ENCODE measurements around the gene HDAC9.

Gene HDAC9

DNA sequence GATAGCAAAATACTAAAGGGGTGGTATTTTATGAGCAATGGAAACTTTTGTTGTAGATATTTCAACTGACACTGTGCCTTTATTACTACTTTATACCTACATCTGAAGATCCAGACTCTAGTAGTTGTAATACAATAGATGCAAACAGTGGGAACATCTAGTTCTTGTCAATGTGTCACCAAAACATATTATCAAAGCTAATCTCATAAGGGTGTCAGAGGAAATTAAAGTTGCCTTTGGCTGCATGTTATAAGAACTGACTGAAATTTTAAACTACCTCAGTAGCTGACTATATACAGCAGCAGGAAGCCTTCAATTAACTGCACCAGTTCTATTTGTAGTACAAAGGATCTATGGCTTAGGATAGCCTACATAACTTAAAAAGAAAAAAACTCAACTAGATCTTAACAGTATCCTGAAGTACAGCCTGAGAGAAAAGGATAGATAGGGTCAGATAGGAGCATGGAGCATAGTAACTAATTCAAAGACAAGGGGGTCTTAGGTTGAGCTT, 30.9 kb downstream of the HDAC9 start:
- Histone ChIP-seq H3K9me3 (ENCODE audit: insufficient read depth, low read length, severe bottlenecking) (no peaks in the 10 kb centered on the region), H3K4me3 (ENCODE audit: low read depth in 1 of 2, low read length in 2 of 2) (no peak overlapping the region), H3K9ac (ENCODE audit: low read depth, low read length) (no peak overlapping the region), H3K4me1 (ENCODE audit: insufficient read depth, low read length) (no peaks in the 10 kb centered on the region), H3K4me2 (ENCODE audit: insufficient read depth, low read length) (no peak overlapping the region), H2AFZ (ENCODE audit: low read depth, low read length) (no peak overlapping the region), H4K20me1 (ENCODE audit: insufficient read depth, low read length) (no peaks in the 10 kb centered on the region), H3K36me3 (ENCODE audit: insufficient read depth, low read length) (no peaks in the 10 kb centered on the region), H3K27me3 (ENCODE audit: insufficient read depth, low read length, poor library complexity) (no peaks in the 10 kb centered on the region), H3K27ac (ENCODE audit: low read length) (no peak overlapping the region), H3K79me2 (ENCODE audit: insufficient read depth, low read length) (no peaks in the 10 kb centered on the region)
- ATAC-seq (ENCODE audit: insufficient read depth, low read depth) (no peak), DNase-seq (no peak)
- TF ChIP-seq, protein P1, sequence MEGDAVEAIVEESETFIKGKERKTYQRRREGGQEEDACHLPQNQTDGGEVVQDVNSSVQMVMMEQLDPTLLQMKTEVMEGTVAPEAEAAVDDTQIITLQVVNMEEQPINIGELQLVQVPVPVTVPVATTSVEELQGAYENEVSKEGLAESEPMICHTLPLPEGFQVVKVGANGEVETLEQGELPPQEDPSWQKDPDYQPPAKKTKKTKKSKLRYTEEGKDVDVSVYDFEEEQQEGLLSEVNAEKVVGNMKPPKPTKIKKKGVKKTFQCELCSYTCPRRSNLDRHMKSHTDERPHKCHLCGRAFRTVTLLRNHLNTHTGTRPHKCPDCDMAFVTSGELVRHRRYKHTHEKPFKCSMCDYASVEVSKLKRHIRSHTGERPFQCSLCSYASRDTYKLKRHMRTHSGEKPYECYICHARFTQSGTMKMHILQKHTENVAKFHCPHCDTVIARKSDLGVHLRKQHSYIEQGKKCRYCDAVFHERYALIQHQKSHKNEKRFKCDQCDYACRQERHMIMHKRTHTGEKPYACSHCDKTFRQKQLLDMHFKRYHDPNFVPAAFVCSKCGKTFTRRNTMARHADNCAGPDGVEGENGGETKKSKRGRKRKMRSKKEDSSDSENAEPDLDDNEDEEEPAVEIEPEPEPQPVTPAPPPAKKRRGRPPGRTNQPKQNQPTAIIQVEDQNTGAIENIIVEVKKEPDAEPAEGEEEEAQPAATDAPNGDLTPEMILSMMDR (IDR thresholded peaks at IDR 0.05; ENCODE audit: borderline replicate concordance, extremely low read depth, low read length, poor library complexity, severe bottlenecking): no peak
- TF ChIP-seq EZH2 (IDR thresholded peaks at IDR 0.05; ENCODE audit: borderline replicate concordance, low read depth, low read length, severe bottlenecking): no peak

DNA sequence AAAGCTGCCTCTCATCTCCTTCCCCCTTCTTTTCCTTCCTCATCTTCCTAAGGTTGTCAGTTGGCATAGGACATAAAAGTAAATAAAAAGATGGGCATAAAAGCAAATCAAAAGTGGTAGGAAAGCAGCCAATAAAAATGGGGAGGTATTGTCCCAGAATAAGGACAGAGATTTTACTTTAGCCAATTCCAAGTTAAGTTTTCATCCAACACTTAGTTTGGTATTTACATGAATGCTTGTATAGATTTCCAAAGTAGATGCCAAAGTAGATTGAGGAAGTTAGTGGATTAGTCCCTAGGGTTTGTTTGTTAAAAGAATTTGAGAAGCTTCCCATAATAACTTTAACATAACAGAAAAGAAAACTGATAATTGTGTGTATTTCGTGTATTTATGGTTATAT, 33.7 kb downstream of the HDAC9 start:
- Histone ChIP-seq H3K4me2 (ENCODE audit: insufficient read depth, low read length) (no peak overlapping the region), H4K20me1 (ENCODE audit: insufficient read depth, low read length) (no peaks in the 10 kb centered on the region), H3K4me1 (ENCODE audit: insufficient read depth, low read length) (no peaks in the 10 kb centered on the region), H3K4me3 (ENCODE audit: low read depth in 1 of 2, low read length in 2 of 2) (no peak overlapping the region), H3K27me3 (ENCODE audit: insufficient read depth, low read length, poor library complexity) (no peaks in the 10 kb centered on the region), H3K9me3 (ENCODE audit: insufficient read depth, low read length, severe bottlenecking) (no peaks in the 10 kb centered on the region), H3K9ac (ENCODE audit: low read depth, low read length) (no peak overlapping the region), H3K27ac (ENCODE audit: low read length) (no peak overlapping the region), H3K36me3 (ENCODE audit: insufficient read depth, low read length) (no peaks in the 10 kb centered on the region), H2AFZ (ENCODE audit: low read depth, low read length) (no peak overlapping the region), H3K79me2 (ENCODE audit: insufficient read depth, low read length) (no peaks in the 10 kb centered on the region)
- TF ChIP-seq, protein P1 (IDR thresholded peaks at IDR 0.05; ENCODE audit: borderline replicate concordance, extremely low read depth, low read length, poor library complexity, severe bottlenecking): no peak
- TF ChIP-seq EZH2 (IDR thresholded peaks at IDR 0.05; ENCODE audit: borderline replicate concordance, low read depth, low read length, severe bottlenecking): no peak
- ATAC-seq (ENCODE audit: insufficient read depth, low read depth) (no peak), DNase-seq (no peak)

DNA sequence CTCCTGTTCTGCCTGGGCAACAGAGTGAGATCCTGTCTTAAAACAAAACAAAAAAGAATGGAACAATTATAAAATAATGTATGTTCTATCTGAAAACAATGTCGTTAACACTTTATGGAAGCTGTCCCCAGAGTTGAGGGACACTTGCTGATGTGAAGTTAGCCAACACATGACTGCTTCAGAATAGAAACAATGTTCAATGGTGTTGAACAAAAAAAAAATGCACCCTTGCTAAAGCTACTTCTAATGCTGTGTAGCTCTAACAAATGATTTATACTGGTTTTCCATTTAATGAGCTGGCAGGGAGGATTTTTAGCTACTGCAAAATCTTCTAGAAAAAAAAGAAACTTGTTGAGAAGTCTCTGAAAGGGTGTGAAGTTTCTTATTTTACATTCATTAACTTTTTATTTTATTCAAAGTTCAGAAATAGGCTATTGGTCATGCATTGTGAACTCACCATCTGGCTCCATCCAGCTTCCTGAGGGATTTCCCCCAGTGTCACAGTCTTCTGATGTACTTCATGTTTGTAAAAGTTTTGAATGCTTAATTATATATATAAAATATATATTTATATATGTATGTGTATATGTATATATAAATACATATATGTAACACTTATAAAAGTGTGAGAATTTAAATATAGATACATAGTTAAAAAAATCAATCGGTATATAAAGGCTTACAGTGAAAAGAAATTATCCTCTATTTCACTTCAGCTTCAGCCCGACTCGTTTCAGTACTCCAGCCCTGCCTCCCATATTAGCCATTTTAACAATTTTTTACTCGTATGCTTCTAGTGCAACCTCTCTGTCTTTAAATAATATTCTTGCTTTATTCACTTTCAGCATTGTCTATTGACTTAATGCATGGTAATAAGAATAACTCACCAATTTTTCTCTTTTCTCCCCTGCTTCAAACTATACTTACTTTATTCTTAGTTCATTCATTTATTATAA, 35.0 kb downstream of the HDAC9 start:
- TF ChIP-seq EZH2 (IDR thresholded peaks at IDR 0.05; ENCODE audit: borderline replicate concordance, low read depth, low read length, severe bottlenecking): no peak
- TF ChIP-seq, protein P1 (IDR thresholded peaks at IDR 0.05; ENCODE audit: borderline replicate concordance, extremely low read depth, low read length, poor library complexity, severe bottlenecking): no peak
- ATAC-seq (ENCODE audit: insufficient read depth, low read depth) (no peak), DNase-seq (no peak)
- no peaks in the 10 kb centered on the region for H3K79me2 ChIP-seq (ENCODE audit: insufficient read depth, low read length)
- no peak overlapping the region for H2AFZ ChIP-seq (ENCODE audit: low read depth, low read length)
- no peak overlapping the region for H3K4me2 ChIP-seq (ENCODE audit: insufficient read depth, low read length)
- no peak overlapping the region for H3K27ac ChIP-seq (ENCODE audit: low read length)
- no peak overlapping the region for H3K4me3 ChIP-seq (ENCODE audit: low read depth in 1 of 2, low read length in 2 of 2)
- no peaks in the 10 kb centered on the region for H4K20me1 ChIP-seq (ENCODE audit: insufficient read depth, low read length)
- no peaks in the 10 kb centered on the region for H3K27me3 ChIP-seq (ENCODE audit: insufficient read depth, low read length, poor library complexity)
- no peaks in the 10 kb centered on the region for H3K36me3 ChIP-seq (ENCODE audit: insufficient read depth, low read length)
- no peaks in the 10 kb centered on the region for H3K4me1 ChIP-seq (ENCODE audit: insufficient read depth, low read length)
- H3K9ac ChIP-seq (ENCODE audit: low read depth, low read length): no peak overlapping the region
- H3K9me3 ChIP-seq (ENCODE audit: insufficient read depth, low read length, severe bottlenecking): no peaks in the 10 kb centered on the region

All from DND-41 (cell line).